Ascending aorta (tissue), 2 donors: ENCODE results near the gene CTH. TPM values are rescaled to one million over a fixed set of nuclear protein-coding genes. Genes with fewer than 3 reads are reported as not detected.
"Not testable (repeated sequence)": the region's sequence is repeated elsewhere in the genome, so short reads cannot be mapped to it uniquely, and the experiment has no call there.

Experiments
- DNase-seq, 2 donors: peaks; one replicate each; pipeline ENCODE4 v3.0.0-alpha.2; 2019; ENCODE audit warnings: low spot score in 2 of 2
- H3K27ac ChIP-seq, 2 donors: fragments of 200-600 bp; sonication (generic); one replicate each; pipeline ENCODE4 v1.5.1; 2016 to 2017; ENCODE audit warnings: mild to moderate bottlenecking in 1 of 2
- H3K27me3 ChIP-seq: fragments of 200-600 bp; sonication (generic); one replicate; pipeline ENCODE4 v1.5.1; 2017
- H3K36me3 ChIP-seq, 2 donors: fragments of 200-600 bp; sonication (generic); one replicate each; pipeline ENCODE4 v1.5.1; 2016
- H3K4me1 ChIP-seq, 2 donors: fragments of 200-600 bp; sonication (generic); one replicate each; pipeline ENCODE4 v1.5.1; 2016 to 2017; ENCODE audit warnings: mild to moderate bottlenecking in 1 of 2
- H3K4me3 ChIP-seq, 2 donors: fragments of 200-600 bp; sonication (generic); one replicate each; pipeline ENCODE4 v1.5.1; 2016 to 2017; ENCODE audit warnings: mild to moderate bottlenecking in 1 of 2
- H3K9me3 ChIP-seq, 2 donors: fragments of 200-600 bp; sonication (generic); one replicate each; pipeline ENCODE4 v1.5.1; 2016
- intact Hi-C: fragments of 100-400 bp; cut with DNase I; formaldehyde crosslinking; loops from one replicate; pipeline ENCODE4 v1.15.1; 2023
- total RNA-seq: library from RNA; depleted of rRNA; stranded (reverse); fragments of >200 nt; gene quantifications from one replicate; pipeline ENCODE4 v1.1.0, GENCODE V29; 2016
- TF ChIP-seq, protein P1 (sequence below), 3 experiments: fragments of 200-600 bp in 2 of 3; fragments of 450-650 bp in 1 of 3; sonication (generic) in 2 of 3; IDR thresholded peaks; one replicate each; pipeline ENCODE4 v1.5.1; 2016 to 2019; ENCODE audit warnings: antibody characterized with exemption in 3 of 3, mild to moderate bottlenecking in 1 of 3, moderate library complexity in 1 of 3

The CTH gene
- total RNA-seq, 1 donor from 2014 or later = 4.3 TPM

DNA sequence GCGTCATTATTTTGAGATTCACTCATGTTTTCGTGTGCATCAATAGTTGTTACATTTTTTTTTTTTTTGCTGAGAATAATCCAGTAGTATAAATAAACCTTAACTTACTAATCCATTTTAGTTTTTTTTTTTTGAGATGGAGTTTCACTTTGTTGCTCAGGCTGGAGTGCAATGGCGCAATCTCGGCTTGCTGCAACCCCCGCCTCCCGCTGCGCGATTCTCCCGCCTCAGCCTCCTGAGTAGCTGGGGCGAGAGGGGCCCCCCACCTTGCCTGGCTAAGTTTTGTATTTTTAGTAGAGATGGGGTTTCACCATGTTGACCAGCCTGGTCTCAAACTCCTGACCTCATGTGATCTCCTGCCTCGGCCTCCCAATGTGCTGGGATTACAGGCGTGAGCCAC lies 66.0 kb downstream of the CTH start:
- DNase-seq = no peak
- Histone ChIP-seq H3K27ac (no peak overlapping the region), H3K9me3 (no peaks in the 10 kb centered on the region), H3K27me3 (no peaks in the 10 kb centered on the region), H3K4me1 (no peaks in the 10 kb centered on the region), H3K4me3 (no peak overlapping the region), H3K36me3 (no peaks in the 10 kb centered on the region)
- TF ChIP-seq, protein P1, sequence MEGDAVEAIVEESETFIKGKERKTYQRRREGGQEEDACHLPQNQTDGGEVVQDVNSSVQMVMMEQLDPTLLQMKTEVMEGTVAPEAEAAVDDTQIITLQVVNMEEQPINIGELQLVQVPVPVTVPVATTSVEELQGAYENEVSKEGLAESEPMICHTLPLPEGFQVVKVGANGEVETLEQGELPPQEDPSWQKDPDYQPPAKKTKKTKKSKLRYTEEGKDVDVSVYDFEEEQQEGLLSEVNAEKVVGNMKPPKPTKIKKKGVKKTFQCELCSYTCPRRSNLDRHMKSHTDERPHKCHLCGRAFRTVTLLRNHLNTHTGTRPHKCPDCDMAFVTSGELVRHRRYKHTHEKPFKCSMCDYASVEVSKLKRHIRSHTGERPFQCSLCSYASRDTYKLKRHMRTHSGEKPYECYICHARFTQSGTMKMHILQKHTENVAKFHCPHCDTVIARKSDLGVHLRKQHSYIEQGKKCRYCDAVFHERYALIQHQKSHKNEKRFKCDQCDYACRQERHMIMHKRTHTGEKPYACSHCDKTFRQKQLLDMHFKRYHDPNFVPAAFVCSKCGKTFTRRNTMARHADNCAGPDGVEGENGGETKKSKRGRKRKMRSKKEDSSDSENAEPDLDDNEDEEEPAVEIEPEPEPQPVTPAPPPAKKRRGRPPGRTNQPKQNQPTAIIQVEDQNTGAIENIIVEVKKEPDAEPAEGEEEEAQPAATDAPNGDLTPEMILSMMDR (IDR thresholded peaks at IDR 0.05) = no peak
- intact Hi-C loops = no loop called here

DNA sequence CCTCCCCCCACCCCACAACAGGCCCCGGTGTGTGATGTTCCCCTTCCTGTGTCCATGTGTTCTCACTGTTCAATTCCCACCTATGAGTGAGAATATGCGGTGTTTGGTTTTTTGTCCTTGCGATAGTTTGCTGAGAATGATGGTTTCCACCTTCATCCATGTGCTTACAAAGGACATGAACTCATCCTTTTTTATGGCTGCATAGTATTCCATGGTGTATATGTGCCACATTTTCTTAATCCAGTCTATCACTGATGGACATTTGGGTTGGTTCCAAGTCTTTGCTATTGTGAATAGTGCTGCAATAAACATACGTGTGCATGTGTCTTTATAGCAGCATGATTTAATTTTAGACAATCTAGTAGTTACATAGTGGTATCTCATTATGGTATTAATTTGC lies 66.8 kb downstream of the CTH start:
- H3K4me3 ChIP-seq, H3K36me3 ChIP-seq, H3K27me3 ChIP-seq, DNase-seq, H3K4me1 ChIP-seq, H3K27ac ChIP-seq, H3K9me3 ChIP-seq, intact Hi-C loops: not testable (repeated sequence)

DNA sequence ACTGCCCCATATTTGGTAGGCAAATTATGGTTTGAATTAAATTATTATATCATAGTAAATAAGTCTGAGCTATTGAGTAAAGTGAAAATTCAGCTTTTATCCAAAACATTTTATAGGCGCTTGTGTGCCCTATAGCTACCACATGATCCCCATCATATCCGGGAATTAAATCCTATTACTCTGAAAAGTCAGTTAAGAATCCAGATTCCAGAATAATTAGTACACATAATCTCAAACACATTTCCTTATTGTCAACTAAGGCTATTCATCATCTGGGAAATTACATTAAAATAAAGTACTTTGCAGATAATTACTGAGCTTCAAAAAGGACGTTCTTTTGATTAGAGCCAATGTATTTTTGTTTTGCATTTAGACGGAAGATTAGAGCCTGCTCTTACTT lies 72.3 kb downstream of the CTH start:
- Histone ChIP-seq H3K27me3 (no peaks in the 10 kb centered on the region), H3K4me1 (no peaks in the 10 kb centered on the region), H3K4me3 (no peak overlapping the region), H3K27ac (no peak overlapping the region), H3K36me3 (no peaks in the 10 kb centered on the region), H3K9me3 (no peaks in the 10 kb centered on the region)
- TF ChIP-seq, protein P1 (IDR thresholded peaks at IDR 0.05) = no peak
- intact Hi-C loops = no loop called here
- no peak for DNase-seq

DNA sequence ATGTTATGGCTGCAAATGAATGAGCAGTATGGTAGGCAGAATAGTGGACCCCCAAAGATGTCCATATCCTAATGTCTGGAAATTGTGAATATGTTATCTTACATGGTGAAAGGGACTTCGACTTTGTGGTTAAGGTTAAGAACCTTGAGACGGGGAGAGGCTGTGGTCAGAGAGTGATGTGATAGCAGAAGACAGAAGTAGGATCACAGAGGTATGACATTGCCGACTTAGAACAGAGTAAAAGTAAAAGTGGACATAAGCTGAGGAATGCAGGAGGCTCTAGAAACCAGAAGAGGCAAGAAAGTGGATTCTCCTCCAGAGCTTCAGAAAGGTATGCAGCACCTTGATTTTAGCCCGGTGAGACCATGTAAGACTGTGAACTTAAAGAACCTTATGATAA lies 74.6 kb downstream of the CTH start:
- TF ChIP-seq, protein P1 (IDR thresholded peaks at IDR 0.05) = no peak
- Histone ChIP-seq H3K36me3 (no peaks in the 10 kb centered on the region), H3K4me1 (no peaks in the 10 kb centered on the region)

DNA sequence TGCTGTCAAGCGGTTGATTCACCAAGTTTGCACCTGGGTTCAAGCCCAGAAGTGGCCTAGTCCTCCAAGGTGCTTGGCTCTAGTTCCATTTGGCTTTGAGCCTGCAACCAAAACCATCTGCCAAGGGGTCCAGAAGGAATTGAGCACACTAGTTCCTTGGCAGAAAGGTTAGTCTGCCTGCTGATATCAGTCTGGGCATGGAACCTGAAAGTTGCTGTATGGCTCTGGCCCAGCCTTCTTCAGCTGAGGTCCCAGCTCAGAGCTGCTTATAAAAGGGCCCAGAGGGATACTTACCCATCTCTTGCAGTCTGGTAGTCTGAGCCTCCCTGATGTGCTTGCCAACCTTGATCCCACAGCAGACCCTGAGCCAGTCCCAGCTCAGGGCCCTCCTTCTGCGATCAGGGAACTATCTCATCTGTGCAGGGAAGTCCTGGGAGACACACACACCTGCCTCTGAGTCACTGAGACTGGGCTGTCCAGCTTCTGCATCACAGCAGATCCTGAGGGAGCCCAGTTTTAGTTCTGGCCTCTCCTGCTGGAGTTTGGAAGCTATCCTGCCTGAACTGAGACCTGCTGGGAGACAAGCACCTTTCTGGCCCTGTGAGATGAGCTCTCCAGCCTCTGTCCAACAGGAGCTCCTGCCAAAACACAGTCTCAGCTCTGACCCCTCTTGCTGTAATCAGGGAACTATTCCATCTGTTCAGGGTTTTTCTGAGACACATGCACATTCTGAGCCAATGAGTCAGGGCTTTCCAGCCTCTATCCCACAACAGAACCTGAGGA lies 75.8 kb downstream of the CTH start:
- H3K36me3 ChIP-seq = no peaks in the 10 kb centered on the region
- H3K4me3 ChIP-seq = no peak overlapping the region
- TF ChIP-seq, protein P1 (IDR thresholded peaks at IDR 0.05) = no peak
- intact Hi-C loops = no loop called here
- H3K27ac ChIP-seq = no peak overlapping the region
- H3K4me1 ChIP-seq = no peaks in the 10 kb centered on the region
- H3K27me3 ChIP-seq = no peaks in the 10 kb centered on the region
- no peaks in the 10 kb centered on the region for H3K9me3 ChIP-seq
- DNase-seq = no peak

More for the DNA sequence above, 74.6 kb downstream of the CTH start:
- Histone ChIP-seq H3K27ac (no peak overlapping the region), H3K27me3 (no peaks in the 10 kb centered on the region), H3K9me3 (no peaks in the 10 kb centered on the region), H3K4me3 (no peak overlapping the region)
- intact Hi-C loops = no loop called here
- DNase-seq = no peak

DNA sequence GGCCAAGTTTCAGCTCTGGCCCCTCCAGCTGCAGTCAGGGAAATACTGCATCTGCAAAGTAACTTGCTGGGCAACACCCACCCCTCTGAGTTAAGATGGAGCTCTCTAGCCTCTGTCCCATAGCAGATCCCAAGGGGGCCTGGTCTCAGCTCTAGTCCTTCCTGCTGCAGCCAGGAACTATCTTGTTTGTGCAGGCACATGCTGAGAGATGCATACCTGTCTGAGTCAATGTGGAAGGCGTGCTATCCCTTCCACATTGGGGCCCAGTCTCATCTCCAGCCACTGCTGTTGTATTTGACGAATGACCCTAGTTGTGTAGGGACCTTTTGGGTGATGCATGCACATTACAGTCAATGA lies 76.4 kb downstream of the CTH start:
- no peak for DNase-seq
- H3K27ac ChIP-seq = no peak overlapping the region
- H3K4me3 ChIP-seq = no peak overlapping the region
- TF ChIP-seq, protein P1 (IDR thresholded peaks at IDR 0.05) = no peak
- no peaks in the 10 kb centered on the region for H3K9me3 ChIP-seq
- no peaks in the 10 kb centered on the region for H3K27me3 ChIP-seq
- H3K36me3 ChIP-seq = no peaks in the 10 kb centered on the region
- intact Hi-C loops = no loop called here
- no peaks in the 10 kb centered on the region for H3K4me1 ChIP-seq
